GM18907 (cell line): ENCODE data around the gene MAP3K7.
"Not testable (repeated sequence)": the region's sequence is repeated elsewhere in the genome, so short reads cannot be mapped to it uniquely, and the experiment has no call there.

Source experiments
- ATAC-seq: cut with Tn5 transposase; IDR thresholded peaks from one replicate; pipeline ENCODE4 v1.9.1; 2021; ENCODE audit warnings: mild to moderate bottlenecking, moderate library complexity; ENCODE audit not compliant: unreplicated experiment

The MAP3K7 gene

GRCh38 chr6:90578894-90579549, 7.8 kb downstream of the MAP3K7 start:
- no peak for ATAC-seq

- ATAC-seq, result no peak
These were observed 11.6 kb downstream of the MAP3K7 start for GRCh38 chr6:90575267-90575666.

GRCh38 chr6:90574610-90575009, 12.3 kb downstream of the MAP3K7 start:
- no peak for ATAC-seq

GRCh38 chr6:90573624-90574023, 13.2 kb downstream of the MAP3K7 start:
- ATAC-seq, result no peak

- no peak for ATAC-seq
These were observed 14.0 kb downstream of the MAP3K7 start for GRCh38 chr6:90572856-90573255.

GRCh38 chr6:90569223-90569622, 17.6 kb downstream of the MAP3K7 start:
- no peak for ATAC-seq

GRCh38 chr6:90567682-90568081, 19.2 kb downstream of the MAP3K7 start:
- ATAC-seq, result not testable (repeated sequence)

GRCh38 chr6:90562341-90562740, 24.5 kb downstream of the MAP3K7 start:
- ATAC-seq, result not testable (repeated sequence)

GRCh38 chr6:90559931-90560330, 26.9 kb downstream of the MAP3K7 start:
- no peak for ATAC-seq

GRCh38 chr6:90557006-90557405, 29.9 kb downstream of the MAP3K7 start:
- ATAC-seq, result no peak

GRCh38 chr6:90547991-90548390, 38.9 kb downstream of the MAP3K7 start:
- ATAC-seq, result no peak

- no peak for ATAC-seq
These were observed 39.8 kb downstream of the MAP3K7 start for GRCh38 chr6:90547079-90547478.

GRCh38 chr6:90545448-90545847, 41.4 kb downstream of the MAP3K7 start:
- ATAC-seq, result no peak

- ATAC-seq, result no peak
These were observed 42.1 kb downstream of the MAP3K7 start for GRCh38 chr6:90544741-90545140.

- no peak for ATAC-seq
These were observed 42.8 kb downstream of the MAP3K7 start for GRCh38 chr6:90544081-90544480.

- no peak for ATAC-seq
These were observed 45.7 kb downstream of the MAP3K7 start for GRCh38 chr6:90541221-90541620.

GRCh38 chr6:90538278-90539046, 48.4 kb downstream of the MAP3K7 start:
- no peak for ATAC-seq

- ATAC-seq, result no peak
These were observed 49.1 kb downstream of the MAP3K7 start for GRCh38 chr6:90537723-90538258.

GRCh38 chr6:90537027-90537426, 49.8 kb downstream of the MAP3K7 start:
- no peak for ATAC-seq

- ATAC-seq, result no peak
These were observed 50.4 kb downstream of the MAP3K7 start for GRCh38 chr6:90536520-90536919.

- no peak for ATAC-seq
These were observed 52.4 kb downstream of the MAP3K7 start for GRCh38 chr6:90534337-90535025.
